Esophagus muscularis mucosa (tissue), 4 donors: ENCODE data around the gene SHROOM2. TPM values are rescaled to one million over a fixed set of nuclear protein-coding genes. Genes with fewer than 3 reads are reported as not detected.

ENCODE experiments used
- DNase-seq: peaks from one replicate; pipeline ENCODE4 v3.0.0-alpha.2; 2017; ENCODE audit errors: extremely low spot score
- H3K27ac ChIP-seq, 4 donors: fragments of 200-600 bp; sonication (generic); replicated peaks in 1 of 4; 1 replicate in 3 of 4; 2 replicates in 1 of 4; pipeline ENCODE4 v1.5.1; 2016 to 2019; ENCODE audit warnings: mild to moderate bottlenecking in 1 of 4
- H3K27me3 ChIP-seq, 4 donors: fragments of 200-600 bp; sonication (generic); one replicate each; pipeline versions ENCODE4 v1.5.1 to v1.6.0; 2016 to 2019
- H3K36me3 ChIP-seq, 4 donors: fragments of 200-600 bp; sonication (generic); one replicate each; pipeline ENCODE4 v1.5.1; 2016 to 2019
- H3K4me1 ChIP-seq, 4 donors: fragments of 200-600 bp; sonication (generic); one replicate each; pipeline ENCODE4 v1.5.1; 2016 to 2019
- H3K4me3 ChIP-seq, 4 donors: fragments of 200-600 bp; sonication (generic); 1 replicate in 2 of 4; 2 replicates in 2 of 4; pipeline ENCODE4 v1.5.1; 2016 to 2019; ENCODE audit warnings: mild to moderate bottlenecking in 4 of 4, moderate library complexity in 1 of 4
- H3K9me3 ChIP-seq, 4 donors: fragments of 200-600 bp; sonication (generic); 1 replicate in 3 of 4; 2 replicates in 1 of 4; pipeline ENCODE4 v1.5.1; 2016 to 2019
- EP300 ChIP-seq: sonication (generic); formaldehyde crosslinking; IDR thresholded peaks from one replicate; pipeline ENCODE4 v1.6.1; 2017; ENCODE audit warnings: antibody characterized with exemption
- POLR2A ChIP-seq: fragments of 450-650 bp; IDR thresholded peaks from one replicate; pipeline ENCODE4 v1.6.1; 2017; ENCODE audit warnings: antibody characterized with exemption, moderate library complexity, mild to moderate bottlenecking, low read depth
- POLR2AphosphoS5 ChIP-seq, 2 donors: sonication (generic); formaldehyde crosslinking; IDR thresholded peaks; one replicate each; pipeline ENCODE4 v1.6.1; 2017; ENCODE audit warnings: antibody characterized with exemption in 2 of 2
- WGBS: methylation state at CpG from one replicate; pipeline ENCODE4 v1.1.5; 2018; 5-methylcytosine and 5-hydroxymethylcytosine counted together
- intact Hi-C: fragments of 100-400 bp; cut with DNase I; formaldehyde crosslinking; loops from one replicate; pipeline ENCODE4 v1.15.1; 2023
- total RNA-seq, 4 donors: library from RNA; depleted of rRNA; stranded (reverse); fragments of >200 nt; gene quantifications; one replicate each; pipeline versions ENCODE4 v1.1.0 to v1.2.1, GENCODE V29; 2016
- TF ChIP-seq, protein P1 (sequence below), 3 experiments: fragments of 200-600 bp in 2 of 3; fragments of 450-650 bp in 1 of 3; sonication (generic) in 2 of 3; IDR thresholded peaks; one replicate each; pipeline ENCODE4 v1.5.1; 2017 to 2019; ENCODE audit warnings: antibody characterized with exemption in 3 of 3, mild to moderate bottlenecking in 2 of 3, moderate library complexity in 1 of 3

SHROOM2 gene
- total RNA-seq, 4 donors from 2014 or later, result 0.42 to 2.7 (median 1.4) TPM

DNA sequence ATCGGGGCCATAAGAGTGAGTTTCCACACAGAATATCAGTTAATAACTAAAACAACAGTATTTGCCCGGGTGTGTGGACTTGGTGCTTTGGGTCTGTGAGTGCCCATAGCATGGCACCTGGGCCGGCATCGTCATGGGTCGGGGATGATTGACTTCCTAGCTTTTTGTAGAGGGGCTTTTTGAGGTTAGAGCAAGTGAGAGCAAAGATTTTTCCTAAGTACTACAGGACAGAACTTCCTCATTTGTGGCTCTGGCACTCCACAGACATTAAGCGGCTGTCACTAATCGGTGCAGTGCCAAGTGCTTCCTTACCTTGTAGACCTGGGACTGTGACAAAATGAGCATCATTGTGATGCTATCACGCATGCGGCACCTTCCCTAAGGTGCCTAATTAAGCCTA, 81.0 kb downstream of the SHROOM2 start:
- DNase-seq, result no peak
- TF ChIP-seq POLR2A (no peak), EP300 (no peak), POLR2AphosphoS5 (IDR thresholded peaks at IDR 0.05) (no peak)
- TF ChIP-seq, protein P1, sequence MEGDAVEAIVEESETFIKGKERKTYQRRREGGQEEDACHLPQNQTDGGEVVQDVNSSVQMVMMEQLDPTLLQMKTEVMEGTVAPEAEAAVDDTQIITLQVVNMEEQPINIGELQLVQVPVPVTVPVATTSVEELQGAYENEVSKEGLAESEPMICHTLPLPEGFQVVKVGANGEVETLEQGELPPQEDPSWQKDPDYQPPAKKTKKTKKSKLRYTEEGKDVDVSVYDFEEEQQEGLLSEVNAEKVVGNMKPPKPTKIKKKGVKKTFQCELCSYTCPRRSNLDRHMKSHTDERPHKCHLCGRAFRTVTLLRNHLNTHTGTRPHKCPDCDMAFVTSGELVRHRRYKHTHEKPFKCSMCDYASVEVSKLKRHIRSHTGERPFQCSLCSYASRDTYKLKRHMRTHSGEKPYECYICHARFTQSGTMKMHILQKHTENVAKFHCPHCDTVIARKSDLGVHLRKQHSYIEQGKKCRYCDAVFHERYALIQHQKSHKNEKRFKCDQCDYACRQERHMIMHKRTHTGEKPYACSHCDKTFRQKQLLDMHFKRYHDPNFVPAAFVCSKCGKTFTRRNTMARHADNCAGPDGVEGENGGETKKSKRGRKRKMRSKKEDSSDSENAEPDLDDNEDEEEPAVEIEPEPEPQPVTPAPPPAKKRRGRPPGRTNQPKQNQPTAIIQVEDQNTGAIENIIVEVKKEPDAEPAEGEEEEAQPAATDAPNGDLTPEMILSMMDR (IDR thresholded peaks at IDR 0.05), result no peak
- Histone ChIP-seq H3K27me3 (no peaks in the 10 kb centered on the region), H3K36me3 (no peaks in the 10 kb centered on the region), H3K4me3 (no peak overlapping the region), H3K9me3 (peaks cover 0 to 5% (median 0%) of the 10 kb centered on the region in 4 donors), H3K27ac (no peak overlapping the region), H3K4me1 (no peaks in the 10 kb centered on the region)
- intact Hi-C loops, result no loop called here
- WGBS, result 77% methylated on average over 9 of the region's 9 CpGs

DNA sequence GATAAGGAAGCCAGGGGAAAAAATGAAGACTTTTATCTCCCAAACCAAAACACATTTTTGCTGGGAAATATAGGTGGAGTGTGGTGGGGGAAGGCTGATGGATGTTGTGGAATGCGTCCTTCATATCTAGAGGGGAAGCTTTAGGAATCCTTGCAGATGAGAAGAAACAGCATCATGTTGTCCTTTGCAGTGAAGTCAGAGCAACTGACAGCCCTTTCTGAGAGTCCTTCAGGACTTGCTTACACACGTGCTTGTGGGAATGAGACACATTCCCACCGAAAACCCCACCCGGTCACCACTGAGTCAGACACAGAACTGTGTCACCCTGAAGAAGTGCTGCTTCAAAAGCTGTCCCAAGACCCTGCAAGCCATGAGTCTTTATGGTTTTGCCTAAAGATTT, 81.5 kb downstream of the SHROOM2 start:
- intact Hi-C loops, result no loop called here
- DNase-seq, result no peak
- H3K9me3 ChIP-seq, result no peaks in the 10 kb centered on the region
- H3K27ac ChIP-seq, result no peak overlapping the region
- no peaks in the 10 kb centered on the region for H3K36me3 ChIP-seq
- TF ChIP-seq, protein P1 (IDR thresholded peaks at IDR 0.05), result no peak
- TF ChIP-seq POLR2A (no peak), POLR2AphosphoS5 (IDR thresholded peaks at IDR 0.05) (no peak), EP300 (no peak)
- no peaks in the 10 kb centered on the region for H3K4me1 ChIP-seq
- H3K27me3 ChIP-seq, result no peaks in the 10 kb centered on the region
- no peak overlapping the region for H3K4me3 ChIP-seq
- 78% methylated on average over 4 of the region's 4 CpGs for WGBS

DNA sequence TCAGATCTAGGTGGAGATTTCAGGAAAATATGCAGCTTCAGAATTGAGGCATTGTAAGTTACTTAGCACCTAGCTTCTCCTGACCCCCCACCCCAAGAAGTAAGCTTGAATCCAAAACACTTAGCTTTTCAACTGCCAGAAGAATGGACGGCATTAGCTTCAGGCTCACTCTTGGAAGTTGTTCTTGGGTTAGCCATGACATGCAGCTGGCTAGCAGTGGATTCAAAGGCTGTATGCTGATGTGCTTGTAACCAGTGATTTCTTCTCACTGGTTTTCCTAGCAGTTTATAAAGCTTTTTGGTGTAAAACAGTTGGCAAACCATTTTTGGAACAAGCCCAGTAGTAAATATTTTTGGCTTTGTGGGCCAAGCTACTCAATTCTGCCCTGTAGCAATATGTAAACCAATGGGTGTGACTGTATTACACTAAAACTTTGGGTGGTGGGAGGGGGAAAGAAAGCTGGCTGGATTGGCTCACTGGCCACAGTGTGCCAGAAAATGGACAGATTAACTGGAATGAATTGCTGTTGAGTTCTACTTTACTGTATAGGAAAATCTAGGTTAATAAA, 85.6 kb downstream of the SHROOM2 start:
- DNase-seq, result no peak
- no peaks in the 10 kb centered on the region for H3K27me3 ChIP-seq
- intact Hi-C loops, result no loop called here
- TF ChIP-seq, protein P1 (IDR thresholded peaks at IDR 0.05), result no peak
- TF ChIP-seq POLR2AphosphoS5 (IDR thresholded peaks at IDR 0.05), result no peak
- TF ChIP-seq POLR2A, result no peak
- TF ChIP-seq EP300, result no peak
- H3K9me3 ChIP-seq, result no peaks in the 10 kb centered on the region
- no peak overlapping the region for H3K4me3 ChIP-seq
- no peaks in the 10 kb centered on the region for H3K4me1 ChIP-seq
- 67% methylated on average over 1 of the region's 1 CpG for WGBS
- H3K36me3 ChIP-seq, result no peaks in the 10 kb centered on the region
- H3K27ac ChIP-seq, result no peak overlapping the region

DNA sequence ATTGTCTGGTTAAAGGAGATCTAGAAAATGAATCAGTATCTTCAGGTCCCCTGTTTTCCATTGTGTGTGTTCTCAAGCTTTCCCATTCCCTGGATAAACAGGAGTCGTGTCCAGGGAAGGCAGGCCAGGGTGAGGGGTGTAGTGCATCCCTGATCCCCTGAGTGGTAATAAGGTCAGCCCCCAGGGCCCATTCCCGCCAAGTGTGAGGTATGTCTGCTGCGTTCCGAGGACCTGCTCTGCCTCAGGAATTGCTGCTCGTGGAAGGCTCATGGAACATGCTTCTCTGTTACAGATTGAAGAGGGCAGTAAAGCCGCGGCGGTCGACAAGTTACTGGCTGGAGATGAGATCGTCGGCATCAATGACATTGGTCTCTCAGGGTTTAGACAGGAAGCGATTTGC, 87.1 kb downstream of the SHROOM2 start:
- TF ChIP-seq POLR2AphosphoS5 (IDR thresholded peaks at IDR 0.05), result no peak
- TF ChIP-seq, protein P1 (IDR thresholded peaks at IDR 0.05), result no peak
- TF ChIP-seq POLR2A, result no peak
- no peak for TF ChIP-seq EP300
- intact Hi-C loops, result no loop called here
- H3K9me3 ChIP-seq, result no peaks in the 10 kb centered on the region

DNA sequence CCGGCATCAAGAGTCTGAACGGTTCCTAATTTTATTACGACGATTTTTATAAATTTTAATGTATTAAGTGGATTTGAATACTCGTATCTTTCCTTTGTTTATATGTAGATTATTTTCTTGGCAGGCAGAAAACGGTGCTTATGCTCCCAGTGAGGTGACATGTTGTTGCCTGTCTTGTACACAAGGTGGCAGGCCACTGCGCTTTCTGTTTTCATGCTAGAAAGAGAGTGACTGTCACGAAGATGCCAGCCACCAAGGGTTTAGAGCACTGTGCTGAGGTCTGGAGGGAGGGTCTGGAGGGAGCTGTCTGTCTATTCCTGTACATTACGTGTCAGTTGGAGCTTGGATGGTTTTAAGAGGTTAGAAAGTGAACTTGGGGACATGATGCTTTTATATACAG, 87.7 kb downstream of the SHROOM2 start:
- intact Hi-C loops, result no loop called here
- no peak overlapping the region for H3K27ac ChIP-seq
- H3K4me1 ChIP-seq, result no peaks in the 10 kb centered on the region
- 62% methylated on average over 9 of the region's 9 CpGs for WGBS
- no peak overlapping the region for H3K4me3 ChIP-seq
- no peaks in the 10 kb centered on the region for H3K36me3 ChIP-seq
- H3K27me3 ChIP-seq, result no peaks in the 10 kb centered on the region
- TF ChIP-seq, protein P1 (IDR thresholded peaks at IDR 0.05), result peak; percentile 15 to 41 (median 23)
- no peak for TF ChIP-seq POLR2A
- DNase-seq, result no peak
- H3K9me3 ChIP-seq, result no peaks in the 10 kb centered on the region

More for the DNA sequence above, 87.1 kb downstream of the SHROOM2 start:
- no peaks in the 10 kb centered on the region for H3K4me1 ChIP-seq
- no peak overlapping the region for H3K27ac ChIP-seq
- 90% methylated on average over 12 of the region's 12 CpGs for WGBS
- no peaks in the 10 kb centered on the region for H3K27me3 ChIP-seq
- DNase-seq, result no peak
- H3K4me3 ChIP-seq, result no peak overlapping the region
- H3K36me3 ChIP-seq, result no peaks in the 10 kb centered on the region
